ENCODE measurements around the gene TRIM2. TPM values are rescaled to one million over a fixed set of nuclear protein-coding genes. Genes with fewer than 3 reads are reported as not detected.

The TRIM2 gene
- total RNA-seq, 2 experiments from 2014 or later = 1.9 to 3.4 TPM

DNA sequence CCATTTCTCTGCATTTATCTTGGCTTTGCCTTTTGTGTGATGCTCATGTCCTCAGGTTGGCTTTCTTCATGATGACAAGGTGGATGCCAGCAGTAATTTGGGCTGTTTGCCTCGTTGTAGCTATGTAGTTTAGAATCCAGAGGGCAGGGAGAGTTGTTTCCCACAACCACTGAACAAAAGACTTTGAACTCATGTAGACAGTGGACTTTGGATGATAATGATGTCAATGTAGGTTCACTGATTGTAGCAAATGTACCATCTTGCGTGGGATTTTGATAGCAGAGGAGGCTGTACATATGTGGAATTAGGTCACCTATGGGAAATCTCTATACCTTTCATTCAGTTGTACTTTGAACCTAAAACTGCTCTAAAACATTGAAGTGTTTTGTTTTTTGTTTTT is 181.5 kb downstream of the TRIM2 start:
- H3K27ac Mint-ChIP-seq = no peak overlapping the region
- TF ChIP-seq, protein P1, sequence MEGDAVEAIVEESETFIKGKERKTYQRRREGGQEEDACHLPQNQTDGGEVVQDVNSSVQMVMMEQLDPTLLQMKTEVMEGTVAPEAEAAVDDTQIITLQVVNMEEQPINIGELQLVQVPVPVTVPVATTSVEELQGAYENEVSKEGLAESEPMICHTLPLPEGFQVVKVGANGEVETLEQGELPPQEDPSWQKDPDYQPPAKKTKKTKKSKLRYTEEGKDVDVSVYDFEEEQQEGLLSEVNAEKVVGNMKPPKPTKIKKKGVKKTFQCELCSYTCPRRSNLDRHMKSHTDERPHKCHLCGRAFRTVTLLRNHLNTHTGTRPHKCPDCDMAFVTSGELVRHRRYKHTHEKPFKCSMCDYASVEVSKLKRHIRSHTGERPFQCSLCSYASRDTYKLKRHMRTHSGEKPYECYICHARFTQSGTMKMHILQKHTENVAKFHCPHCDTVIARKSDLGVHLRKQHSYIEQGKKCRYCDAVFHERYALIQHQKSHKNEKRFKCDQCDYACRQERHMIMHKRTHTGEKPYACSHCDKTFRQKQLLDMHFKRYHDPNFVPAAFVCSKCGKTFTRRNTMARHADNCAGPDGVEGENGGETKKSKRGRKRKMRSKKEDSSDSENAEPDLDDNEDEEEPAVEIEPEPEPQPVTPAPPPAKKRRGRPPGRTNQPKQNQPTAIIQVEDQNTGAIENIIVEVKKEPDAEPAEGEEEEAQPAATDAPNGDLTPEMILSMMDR (IDR thresholded peaks at IDR 0.05) = no peak
- no peaks in the 10 kb centered on the region for H3K36me3 Mint-ChIP-seq (ENCODE audit: low read depth)
- Histone ChIP-seq H3K36me3 (ENCODE audit: insufficient read depth, low read length) (no peaks in the 10 kb centered on the region), H3K4me3 (ENCODE audit: low read length) (no peak overlapping the region), H3K9me3 (ENCODE audit: control insufficient read depth in 1 of 2, insufficient read depth in 1 of 2, low read length in 2 of 2) (no peaks in the 10 kb centered on the region), H3K27ac (ENCODE audit: low read depth in 1 of 2, low read length in 2 of 2) (no peak overlapping the region), H3K27me3 (ENCODE audit: control insufficient read depth in 1 of 2, insufficient read depth in 2 of 2, low read length in 2 of 2) (no peaks in the 10 kb centered on the region), H3K4me1 (ENCODE audit: insufficient read depth, low read length) (no peaks in the 10 kb centered on the region)
- no peaks in the 10 kb centered on the region for H3K9me3 Mint-ChIP-seq
- H3K4me1 Mint-ChIP-seq (ENCODE audit: low read depth) = no peaks in the 10 kb centered on the region
- POLR2A ChIA-PET = no interaction called here
- CTCF ChIA-PET = interaction anchor here (0.6 to 1.0 kb wide), 2 partner anchors 27 to 52 kb away, joined by 3 read pairs; no protein-coding TSS in a partner anchor
- H3K27me3 Mint-ChIP-seq = no peaks in the 10 kb centered on the region
- H3K4me3 Mint-ChIP-seq = no peak overlapping the region
- DNase-seq (no peak), ATAC-seq (ENCODE audit: poor library complexity) (no peak)
- intact Hi-C loops (cut with DNase I, micrococcal nuclease) = no loop called here

DNA sequence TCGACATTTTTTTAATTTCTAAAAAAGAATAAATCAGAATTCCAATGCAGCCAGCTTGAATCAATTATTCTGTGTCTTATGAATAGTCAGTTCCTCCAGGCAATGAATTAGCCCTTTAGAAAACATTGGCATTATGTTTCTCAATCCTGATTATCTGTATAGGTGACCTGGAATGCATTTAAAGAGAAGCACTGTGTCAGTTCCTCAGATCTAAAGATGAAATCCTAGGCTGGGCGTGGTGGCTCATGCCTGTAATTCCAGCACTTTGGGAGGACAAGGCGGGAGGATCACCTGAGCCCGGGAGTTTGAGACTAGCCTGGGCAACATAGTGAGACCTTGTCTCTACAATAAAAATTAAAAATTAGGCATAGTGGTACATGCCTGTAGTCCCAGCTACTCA is 183.7 kb downstream of the TRIM2 start:
- CTCF ChIA-PET = no interaction called here
- intact Hi-C loops (cut with DNase I, micrococcal nuclease) = no loop called here

More for the DNA sequence above, 183.7 kb downstream of the TRIM2 start:
- POLR2A ChIA-PET = no interaction called here
- no peaks in the 10 kb centered on the region for H3K27me3 ChIP-seq (ENCODE audit: control insufficient read depth in 1 of 2, insufficient read depth in 2 of 2, low read length in 2 of 2)
- TF ChIP-seq, protein P1 (IDR thresholded peaks at IDR 0.05) = no peak
- DNase-seq = no peak
- H3K27ac ChIP-seq (ENCODE audit: low read depth in 1 of 2, low read length in 2 of 2) = no peak overlapping the region
- Mint-ChIP-seq H3K36me3 (ENCODE audit: low read depth) (no peaks in the 10 kb centered on the region), H3K4me1 (ENCODE audit: low read depth) (no peaks in the 10 kb centered on the region), H3K9me3 (no peaks in the 10 kb centered on the region), H3K27me3 (no peaks in the 10 kb centered on the region), H3K27ac (no peak overlapping the region), H3K4me3 (no peak overlapping the region)
- H3K4me3 ChIP-seq (ENCODE audit: low read length) = no peak overlapping the region
- no peaks in the 10 kb centered on the region for H3K9me3 ChIP-seq (ENCODE audit: control insufficient read depth in 1 of 2, insufficient read depth in 1 of 2, low read length in 2 of 2)
- no peak for ATAC-seq (ENCODE audit: poor library complexity)
- no peaks in the 10 kb centered on the region for H3K4me1 ChIP-seq (ENCODE audit: insufficient read depth, low read length)
- no peaks in the 10 kb centered on the region for H3K36me3 ChIP-seq (ENCODE audit: insufficient read depth, low read length)

Other genes with a start within 250 kb of the TRIM2 start
- under 1 TPM in 1 of 2 experiments, not detected in 1; 0.42 TPM for gene MND1, start 140.2 kb downstream of the TRIM2 start, total RNA-seq